Hepatocyte (in vitro differentiated cells): Measurements from ENCODE around the gene KY.

Source experiments
- EZH2 ChIP-seq: fragments of 200-600 bp; sonication (generic); IDR thresholded peaks from 2 replicates; pipeline ENCODE4 v1.6.1; 2016; ENCODE audit warnings: antibody characterized with exemption, mild to moderate bottlenecking, borderline replicate concordance
- TF ChIP-seq, protein P1 (sequence below): fragments of 200-600 bp; sonication (generic); IDR thresholded peaks from 2 replicates; pipeline ENCODE4 v1.5.1; 2016; ENCODE audit warnings: antibody characterized with exemption, mild to moderate bottlenecking; ENCODE audit not compliant: poor library complexity

DNA sequence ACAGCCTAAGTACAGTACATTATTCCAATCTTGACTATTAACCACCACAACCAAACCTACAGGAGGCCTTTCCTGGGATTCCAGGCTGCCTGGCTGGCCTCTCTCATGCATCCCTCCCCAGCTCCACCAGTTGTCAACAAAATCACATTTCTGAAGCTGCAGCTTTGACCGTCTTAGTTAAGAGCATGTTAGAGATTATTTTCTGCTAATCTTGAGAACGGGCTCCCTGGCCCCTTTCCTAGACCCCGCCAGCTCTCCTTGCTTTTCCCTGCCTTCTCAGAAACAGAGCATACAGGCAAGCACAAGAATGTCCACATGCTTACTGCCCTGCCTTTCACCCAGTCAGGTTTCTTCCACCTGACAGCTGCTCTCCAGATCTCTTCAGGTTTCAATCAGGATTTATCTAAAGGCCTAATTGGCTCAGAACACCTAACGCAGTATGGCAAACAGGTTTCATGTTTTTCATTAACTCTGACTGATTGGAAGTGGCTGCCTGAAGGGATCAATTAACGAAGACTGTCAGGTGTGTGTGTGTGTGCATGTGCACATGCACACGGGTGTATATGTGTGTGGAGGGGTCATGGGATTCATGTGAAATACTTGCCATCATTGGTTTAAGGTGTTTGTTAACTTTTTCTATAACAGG lies 12.3 kb downstream of the KY start:
- TF ChIP-seq, protein P1, sequence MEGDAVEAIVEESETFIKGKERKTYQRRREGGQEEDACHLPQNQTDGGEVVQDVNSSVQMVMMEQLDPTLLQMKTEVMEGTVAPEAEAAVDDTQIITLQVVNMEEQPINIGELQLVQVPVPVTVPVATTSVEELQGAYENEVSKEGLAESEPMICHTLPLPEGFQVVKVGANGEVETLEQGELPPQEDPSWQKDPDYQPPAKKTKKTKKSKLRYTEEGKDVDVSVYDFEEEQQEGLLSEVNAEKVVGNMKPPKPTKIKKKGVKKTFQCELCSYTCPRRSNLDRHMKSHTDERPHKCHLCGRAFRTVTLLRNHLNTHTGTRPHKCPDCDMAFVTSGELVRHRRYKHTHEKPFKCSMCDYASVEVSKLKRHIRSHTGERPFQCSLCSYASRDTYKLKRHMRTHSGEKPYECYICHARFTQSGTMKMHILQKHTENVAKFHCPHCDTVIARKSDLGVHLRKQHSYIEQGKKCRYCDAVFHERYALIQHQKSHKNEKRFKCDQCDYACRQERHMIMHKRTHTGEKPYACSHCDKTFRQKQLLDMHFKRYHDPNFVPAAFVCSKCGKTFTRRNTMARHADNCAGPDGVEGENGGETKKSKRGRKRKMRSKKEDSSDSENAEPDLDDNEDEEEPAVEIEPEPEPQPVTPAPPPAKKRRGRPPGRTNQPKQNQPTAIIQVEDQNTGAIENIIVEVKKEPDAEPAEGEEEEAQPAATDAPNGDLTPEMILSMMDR: no peak
- TF ChIP-seq EZH2: no peak
